ENCODE data around the gene OR10D3. TPM values are rescaled to one million over a fixed set of nuclear protein-coding genes. Genes with fewer than 3 reads are reported as not detected.

Gene OR10D3
- total and polyA plus RNA-seq, 4 donors: not detected

DNA sequence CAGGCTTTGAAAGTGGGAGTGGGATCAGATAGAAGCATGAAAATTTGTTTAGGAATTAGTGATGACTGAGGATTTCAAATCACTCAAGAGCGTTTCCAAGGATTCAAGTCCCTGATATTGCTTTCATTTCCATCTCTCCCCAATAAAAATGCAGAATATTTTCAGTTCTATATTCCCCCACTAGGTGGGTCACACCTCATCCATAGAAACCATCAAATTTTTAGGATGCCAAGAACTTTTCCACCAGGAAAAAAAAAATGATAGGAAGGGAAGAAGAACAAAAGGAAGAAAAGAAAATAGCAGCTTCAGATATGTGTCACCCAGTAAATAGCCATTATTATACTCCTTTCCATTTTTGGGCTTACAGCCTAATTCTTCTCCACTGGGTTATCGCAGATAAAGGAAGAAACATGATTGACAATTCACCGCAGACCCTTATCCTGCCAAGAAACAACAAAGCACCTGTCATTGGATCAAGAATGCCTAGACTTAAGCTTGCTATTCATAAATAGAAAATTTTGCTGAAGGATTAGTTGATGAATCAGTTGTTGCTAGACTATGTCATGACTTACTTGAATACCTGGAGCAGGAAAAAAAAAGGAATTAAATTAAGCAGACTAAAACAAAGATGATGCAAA lies 30.3 kb upstream of the OR10D3 start:
- H3K36me3 ChIP-seq (ENCODE audit: control insufficient read depth in 4 of 4, insufficient read depth in 4 of 4, low read length in 4 of 4): no peaks in the 10 kb centered on the region
- H3K4me3 ChIP-seq: no peak overlapping the region
- H3K9ac ChIP-seq (ENCODE audit: insufficient read depth in 1 of 2, low read length in 2 of 2): no peak overlapping the region
- 89 to 90% methylated on average over 3 of the region's 3 CpGs for WGBS, 2 donors
- no peak for ATAC-seq (ENCODE audit: insufficient read depth, low FRiP score)
- no peaks in the 10 kb centered on the region for H3K27me3 ChIP-seq (ENCODE audit: control insufficient read depth in 3 of 3, insufficient read depth in 3 of 3, low read length in 2 of 3)
- H3K27ac ChIP-seq (ENCODE audit: low read depth in 1 of 2, low read length in 1 of 2): no peak overlapping the region
- TF ChIP-seq, protein P1, sequence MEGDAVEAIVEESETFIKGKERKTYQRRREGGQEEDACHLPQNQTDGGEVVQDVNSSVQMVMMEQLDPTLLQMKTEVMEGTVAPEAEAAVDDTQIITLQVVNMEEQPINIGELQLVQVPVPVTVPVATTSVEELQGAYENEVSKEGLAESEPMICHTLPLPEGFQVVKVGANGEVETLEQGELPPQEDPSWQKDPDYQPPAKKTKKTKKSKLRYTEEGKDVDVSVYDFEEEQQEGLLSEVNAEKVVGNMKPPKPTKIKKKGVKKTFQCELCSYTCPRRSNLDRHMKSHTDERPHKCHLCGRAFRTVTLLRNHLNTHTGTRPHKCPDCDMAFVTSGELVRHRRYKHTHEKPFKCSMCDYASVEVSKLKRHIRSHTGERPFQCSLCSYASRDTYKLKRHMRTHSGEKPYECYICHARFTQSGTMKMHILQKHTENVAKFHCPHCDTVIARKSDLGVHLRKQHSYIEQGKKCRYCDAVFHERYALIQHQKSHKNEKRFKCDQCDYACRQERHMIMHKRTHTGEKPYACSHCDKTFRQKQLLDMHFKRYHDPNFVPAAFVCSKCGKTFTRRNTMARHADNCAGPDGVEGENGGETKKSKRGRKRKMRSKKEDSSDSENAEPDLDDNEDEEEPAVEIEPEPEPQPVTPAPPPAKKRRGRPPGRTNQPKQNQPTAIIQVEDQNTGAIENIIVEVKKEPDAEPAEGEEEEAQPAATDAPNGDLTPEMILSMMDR (IDR thresholded peaks at IDR 0.05; ENCODE audit: control extremely low read depth, extremely low read depth): no peak
- no peak for DNase-seq
- H3K9me3 ChIP-seq (ENCODE audit: control insufficient read depth in 4 of 4, insufficient read depth in 3 of 4, low read length in 3 of 4): peaks cover 0 to 2% (median 0%) of the 10 kb centered on the region in 4 donors
- no peaks in the 10 kb centered on the region for H3K4me1 ChIP-seq (ENCODE audit: control insufficient read depth in 5 of 5, insufficient read depth in 5 of 5, low read length in 5 of 5)

DNA sequence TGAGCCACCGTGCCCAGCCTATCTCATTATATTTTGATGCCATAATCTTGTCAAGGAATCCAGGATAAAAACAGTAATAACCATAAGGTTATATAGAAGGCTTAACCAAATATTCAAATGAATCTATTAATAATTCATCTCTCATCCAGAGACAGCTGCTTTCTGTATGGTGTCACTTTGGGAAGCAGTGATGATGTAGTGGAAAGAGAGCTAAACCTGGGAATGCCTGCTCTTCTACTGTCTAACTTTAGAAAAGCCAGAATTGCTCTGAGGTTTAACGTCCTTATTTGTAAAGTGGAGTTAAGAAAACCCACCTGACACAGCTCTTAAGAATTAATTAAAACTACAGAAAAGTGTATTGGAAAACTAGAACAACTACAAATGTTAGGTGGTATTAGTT lies 29.3 kb upstream of the OR10D3 start:
- ATAC-seq (ENCODE audit: insufficient read depth, low FRiP score) (no peak), DNase-seq (no peak)
- 75 to 88% methylated on average over 2 of the region's 2 CpGs for WGBS, 2 donors
- H3K27ac ChIP-seq (ENCODE audit: low read depth in 1 of 2, low read length in 1 of 2): no peak overlapping the region
- H3K4me3 ChIP-seq: no peak overlapping the region
- no peaks in the 10 kb centered on the region for H3K4me1 ChIP-seq (ENCODE audit: control insufficient read depth in 5 of 5, insufficient read depth in 5 of 5, low read length in 5 of 5)
- no peaks in the 10 kb centered on the region for H3K36me3 ChIP-seq (ENCODE audit: control insufficient read depth in 4 of 4, insufficient read depth in 4 of 4, low read length in 4 of 4)
- H3K27me3 ChIP-seq (ENCODE audit: control insufficient read depth in 3 of 3, insufficient read depth in 3 of 3, low read length in 2 of 3): no peaks in the 10 kb centered on the region
- H3K9ac ChIP-seq (ENCODE audit: insufficient read depth in 1 of 2, low read length in 2 of 2): no peak overlapping the region
- TF ChIP-seq, protein P1 (IDR thresholded peaks at IDR 0.05; ENCODE audit: control extremely low read depth, extremely low read depth): no peak
- peaks cover 0 to 7% (median 0%) of the 10 kb centered on the region in 4 donors for H3K9me3 ChIP-seq (ENCODE audit: control insufficient read depth in 4 of 4, insufficient read depth in 3 of 4, low read length in 3 of 4)

DNA sequence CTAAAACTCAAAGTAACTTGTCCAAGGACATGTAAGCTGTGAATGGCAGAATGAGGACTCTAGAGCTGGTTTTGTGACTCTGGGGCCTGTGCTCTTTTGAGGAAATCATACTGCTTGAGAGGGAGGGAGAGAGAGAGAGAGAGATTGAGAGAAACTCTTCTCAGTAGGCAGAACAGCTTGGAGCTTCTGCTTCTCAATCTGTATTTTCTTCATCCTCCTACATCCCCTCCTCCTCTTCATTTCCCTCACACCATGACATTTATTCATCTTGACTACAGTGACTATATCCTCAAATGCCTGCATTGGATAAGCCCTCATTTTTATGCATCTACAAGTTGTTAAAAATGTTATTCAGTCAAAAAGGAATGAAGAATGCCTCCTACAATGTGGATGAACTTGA lies 23.7 kb upstream of the OR10D3 start:
- no peak for ATAC-seq (ENCODE audit: insufficient read depth, low FRiP score)
- Histone ChIP-seq H3K27ac (ENCODE audit: low read depth in 1 of 2, low read length in 1 of 2) (no peak overlapping the region), H3K36me3 (ENCODE audit: control insufficient read depth in 4 of 4, insufficient read depth in 4 of 4, low read length in 4 of 4) (no peaks in the 10 kb centered on the region), H3K4me3 (no peak overlapping the region), H3K27me3 (ENCODE audit: control insufficient read depth in 3 of 3, insufficient read depth in 3 of 3, low read length in 2 of 3) (no peaks in the 10 kb centered on the region), H3K9me3 (ENCODE audit: control insufficient read depth in 4 of 4, insufficient read depth in 3 of 4, low read length in 3 of 4) (peaks cover 0 to 6% (median 0%) of the 10 kb centered on the region in 4 donors), H3K4me1 (ENCODE audit: control insufficient read depth in 5 of 5, insufficient read depth in 5 of 5, low read length in 5 of 5) (no peaks in the 10 kb centered on the region), H3K9ac (ENCODE audit: insufficient read depth in 1 of 2, low read length in 2 of 2) (no peak overlapping the region)
- TF ChIP-seq, protein P1 (IDR thresholded peaks at IDR 0.05; ENCODE audit: control extremely low read depth, extremely low read depth): no peak
- no peak for DNase-seq

DNA sequence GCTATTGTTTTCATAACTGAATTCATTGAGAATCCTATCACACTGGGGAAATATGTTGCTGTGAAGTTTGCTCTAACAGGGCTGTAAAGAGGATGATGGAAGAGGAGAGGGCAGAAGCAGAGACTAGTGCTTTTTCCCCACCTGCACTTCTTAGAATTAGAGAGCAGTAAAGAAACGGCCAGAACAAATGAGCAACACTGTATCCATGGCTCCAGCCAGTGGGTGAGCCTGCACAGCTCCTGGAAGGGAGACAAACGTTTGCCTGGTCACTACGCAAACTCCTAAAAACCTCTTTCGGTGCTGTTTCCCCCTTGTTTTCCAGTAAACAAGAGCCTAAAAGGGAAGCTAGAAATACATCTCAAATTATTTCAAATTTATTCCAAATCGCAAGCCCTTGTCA lies 22.2 kb upstream of the OR10D3 start:
- DNase-seq (no peak), ATAC-seq (ENCODE audit: insufficient read depth, low FRiP score) (no peak)
- H3K27ac ChIP-seq (ENCODE audit: low read depth in 1 of 2, low read length in 1 of 2): no peak overlapping the region
- no peak overlapping the region for H3K4me3 ChIP-seq
- H3K27me3 ChIP-seq (ENCODE audit: control insufficient read depth in 3 of 3, insufficient read depth in 3 of 3, low read length in 2 of 3): no peaks in the 10 kb centered on the region
- no peaks in the 10 kb centered on the region for H3K4me1 ChIP-seq (ENCODE audit: control insufficient read depth in 5 of 5, insufficient read depth in 5 of 5, low read length in 5 of 5)
- no peak overlapping the region for H3K9ac ChIP-seq (ENCODE audit: insufficient read depth in 1 of 2, low read length in 2 of 2)
- H3K9me3 ChIP-seq (ENCODE audit: control insufficient read depth in 4 of 4, insufficient read depth in 3 of 4, low read length in 3 of 4): peaks cover 0 to 6% (median 0%) of the 10 kb centered on the region in 4 donors
- H3K36me3 ChIP-seq (ENCODE audit: control insufficient read depth in 4 of 4, insufficient read depth in 4 of 4, low read length in 4 of 4): no peaks in the 10 kb centered on the region
- TF ChIP-seq, protein P1 (IDR thresholded peaks at IDR 0.05; ENCODE audit: control extremely low read depth, extremely low read depth): no peak
- WGBS, 2 donors: 73 to 84% methylated on average over 5 of the region's 5 CpGs
